ENCODE data around the gene PSMD4. TPM values are rescaled to one million over a fixed set of nuclear protein-coding genes. Genes with fewer than 3 reads are reported as not detected.

The PSMD4 gene
- total RNA-seq, 4 donors from 2014 or later, result 112 to 153 (median 120) TPM

DNA sequence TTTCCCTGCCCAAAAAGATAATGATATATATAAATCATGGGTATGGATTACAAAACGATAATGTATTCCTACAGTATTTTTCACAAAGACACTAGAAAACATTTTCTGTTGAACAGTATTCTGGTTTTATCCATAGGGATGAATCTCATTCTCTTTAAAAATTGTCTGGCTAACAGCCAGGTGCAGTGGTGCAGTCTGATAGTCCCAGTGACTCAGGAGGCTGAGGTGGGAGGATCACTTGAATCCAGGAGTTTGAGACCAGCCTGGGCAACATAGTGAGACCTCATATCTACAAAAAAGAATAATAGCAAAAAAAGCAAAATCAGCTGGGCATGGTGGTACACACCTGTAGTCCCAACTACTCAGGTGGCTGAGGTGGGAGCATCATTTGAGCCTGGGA, 32.9 kb upstream of the PSMD4 start:
- Histone ChIP-seq H3K4me3 (no peak overlapping the region), H3K27ac (no peak overlapping the region), H3K36me3 (peaks cover 0 to 26% (median 4%) of the 10 kb centered on the region in 3 donors), H3K4me1 (peaks cover 0 to 36% (median 0%) of the 10 kb centered on the region in 4 donors), H3K27me3 (no peaks in the 10 kb centered on the region), H3K9me3 (no peaks in the 10 kb centered on the region)
- 73 to 85% methylated on average over 1 of the region's 1 CpG for WGBS, 2 donors
- no peak for DNase-seq (ENCODE audit: low spot score in 2 of 2)
- TF ChIP-seq, protein P1, sequence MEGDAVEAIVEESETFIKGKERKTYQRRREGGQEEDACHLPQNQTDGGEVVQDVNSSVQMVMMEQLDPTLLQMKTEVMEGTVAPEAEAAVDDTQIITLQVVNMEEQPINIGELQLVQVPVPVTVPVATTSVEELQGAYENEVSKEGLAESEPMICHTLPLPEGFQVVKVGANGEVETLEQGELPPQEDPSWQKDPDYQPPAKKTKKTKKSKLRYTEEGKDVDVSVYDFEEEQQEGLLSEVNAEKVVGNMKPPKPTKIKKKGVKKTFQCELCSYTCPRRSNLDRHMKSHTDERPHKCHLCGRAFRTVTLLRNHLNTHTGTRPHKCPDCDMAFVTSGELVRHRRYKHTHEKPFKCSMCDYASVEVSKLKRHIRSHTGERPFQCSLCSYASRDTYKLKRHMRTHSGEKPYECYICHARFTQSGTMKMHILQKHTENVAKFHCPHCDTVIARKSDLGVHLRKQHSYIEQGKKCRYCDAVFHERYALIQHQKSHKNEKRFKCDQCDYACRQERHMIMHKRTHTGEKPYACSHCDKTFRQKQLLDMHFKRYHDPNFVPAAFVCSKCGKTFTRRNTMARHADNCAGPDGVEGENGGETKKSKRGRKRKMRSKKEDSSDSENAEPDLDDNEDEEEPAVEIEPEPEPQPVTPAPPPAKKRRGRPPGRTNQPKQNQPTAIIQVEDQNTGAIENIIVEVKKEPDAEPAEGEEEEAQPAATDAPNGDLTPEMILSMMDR (IDR thresholded peaks at IDR 0.05), result no peak
- TF ChIP-seq EP300 (IDR thresholded peaks at IDR 0.05) (no peak), POLR2A (IDR thresholded peaks at IDR 0.05) (no peak)

DNA sequence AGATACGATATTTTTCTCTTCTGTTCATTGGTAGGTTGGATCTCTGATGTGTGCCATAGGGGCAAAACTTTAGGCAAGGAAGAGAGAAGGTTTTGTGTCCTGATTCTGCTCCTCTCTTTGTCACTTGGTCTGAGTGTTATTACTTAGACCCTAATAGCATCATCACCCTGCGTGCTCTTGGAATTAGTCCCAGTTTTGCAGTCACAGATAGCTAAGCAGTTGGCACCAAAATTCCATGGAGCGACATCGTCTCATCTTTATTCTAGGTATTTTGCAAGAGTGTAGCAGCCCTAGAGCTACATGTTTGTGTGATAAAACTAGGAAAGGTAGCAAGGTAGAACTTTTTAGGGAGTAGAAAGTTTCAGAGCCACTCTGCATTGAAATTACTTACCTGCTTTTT, 32.4 kb upstream of the PSMD4 start:
- H3K4me3 ChIP-seq, result no peak overlapping the region
- H3K27ac ChIP-seq, result no peak overlapping the region
- no peaks in the 10 kb centered on the region for H3K27me3 ChIP-seq
- peaks cover 0 to 33% (median 0%) of the 10 kb centered on the region in 4 donors for H3K4me1 ChIP-seq
- WGBS, 2 donors, result 80 to 85% methylated on average over 4 of the region's 4 CpGs
- no peak for TF ChIP-seq POLR2A (IDR thresholded peaks at IDR 0.05)
- TF ChIP-seq, protein P1 (IDR thresholded peaks at IDR 0.05), result no peak
- TF ChIP-seq EP300 (IDR thresholded peaks at IDR 0.05), result no peak
- no peak for DNase-seq (ENCODE audit: low spot score in 2 of 2)
- peaks cover 0 to 31% (median 4%) of the 10 kb centered on the region in 3 donors for H3K36me3 ChIP-seq
- H3K9me3 ChIP-seq, result no peaks in the 10 kb centered on the region

DNA sequence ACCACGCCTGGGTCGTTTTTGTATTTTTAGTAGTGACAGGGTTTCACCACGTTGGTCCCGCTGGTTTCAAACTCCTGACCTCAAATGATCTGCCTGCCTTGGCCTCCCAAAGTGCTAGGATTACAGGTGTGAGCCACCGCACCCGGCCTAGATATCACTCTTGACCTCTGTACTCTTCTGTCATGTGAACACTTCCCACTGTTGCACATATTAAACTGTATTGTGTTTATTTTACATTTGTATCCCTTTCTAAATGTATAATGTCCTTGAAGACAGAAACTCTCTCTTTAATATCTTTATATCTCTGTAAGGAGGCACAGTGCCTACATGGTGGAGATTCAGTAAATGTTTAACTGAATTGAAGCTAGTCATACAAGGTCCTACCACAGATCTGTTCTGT, 19.3 kb upstream of the PSMD4 start:
- WGBS, 2 donors, result 90 to 91% methylated on average over 6 of the region's 6 CpGs
- Histone ChIP-seq H3K4me3 (no peak overlapping the region), H3K9me3 (no peaks in the 10 kb centered on the region), H3K4me1 (no peaks in the 10 kb centered on the region), H3K27ac (no peak overlapping the region), H3K27me3 (no peaks in the 10 kb centered on the region), H3K36me3 (peaks cover 2 to 100% (median 61%) of the 10 kb centered on the region in 3 donors)
- no peak for TF ChIP-seq POLR2A (IDR thresholded peaks at IDR 0.05)
- no peak for TF ChIP-seq EP300 (IDR thresholded peaks at IDR 0.05)
- TF ChIP-seq, protein P1 (IDR thresholded peaks at IDR 0.05), result no peak
- DNase-seq (ENCODE audit: low spot score in 2 of 2), result no peak

DNA sequence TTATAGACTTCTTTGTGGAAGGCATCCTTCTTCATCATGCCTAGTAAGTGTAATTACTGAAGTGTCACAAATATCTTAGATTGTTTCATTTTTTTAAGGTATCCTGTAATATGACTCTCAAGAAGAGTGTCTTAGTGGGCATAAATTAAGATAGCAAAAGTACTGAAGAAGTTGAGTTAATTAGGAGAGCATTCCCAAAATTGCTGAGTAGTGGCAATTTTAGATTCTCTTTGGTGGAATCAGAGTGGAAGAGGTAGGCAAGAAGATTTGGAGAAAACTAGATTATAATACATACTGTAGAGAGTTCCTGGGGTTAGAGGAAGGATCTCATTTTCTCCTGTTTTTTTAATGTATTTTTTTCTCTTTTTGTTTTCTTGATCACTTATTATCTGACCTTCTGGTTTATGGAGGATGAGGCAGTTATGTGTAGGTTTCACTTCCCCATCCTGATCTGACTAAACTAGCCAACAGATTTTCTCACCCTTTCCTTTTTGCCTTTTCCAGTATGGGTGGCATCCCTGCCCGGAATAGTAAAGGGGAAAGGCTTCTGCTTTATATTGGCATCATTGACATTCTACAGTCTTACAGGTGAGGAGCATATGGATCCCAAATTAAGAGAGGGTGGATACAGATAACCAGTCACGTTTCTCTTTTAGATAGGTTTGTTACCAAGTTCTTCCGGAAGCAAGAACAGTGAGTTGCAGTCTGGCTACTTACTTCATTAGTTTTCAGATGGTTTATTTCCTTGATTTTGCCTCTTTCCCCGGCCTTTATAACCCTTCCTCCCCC, 16.7 kb upstream of the PSMD4 start:
- DNase-seq (ENCODE audit: low spot score in 2 of 2), result no peak
- H3K9me3 ChIP-seq, result no peaks in the 10 kb centered on the region
- WGBS, 2 donors, result 74 to 83% methylated on average over 4 of the region's 4 CpGs
- H3K4me1 ChIP-seq, result no peaks in the 10 kb centered on the region
- no peaks in the 10 kb centered on the region for H3K27me3 ChIP-seq
- no peak overlapping the region for H3K27ac ChIP-seq
- peaks cover 0 to 100% (median 53%) of the 10 kb centered on the region in 3 donors for H3K36me3 ChIP-seq
- H3K4me3 ChIP-seq, result no peak overlapping the region
- TF ChIP-seq EP300 (IDR thresholded peaks at IDR 0.05) (no peak), POLR2A (IDR thresholded peaks at IDR 0.05) (no peak)
- TF ChIP-seq, protein P1 (IDR thresholded peaks at IDR 0.05), result no peak

DNA sequence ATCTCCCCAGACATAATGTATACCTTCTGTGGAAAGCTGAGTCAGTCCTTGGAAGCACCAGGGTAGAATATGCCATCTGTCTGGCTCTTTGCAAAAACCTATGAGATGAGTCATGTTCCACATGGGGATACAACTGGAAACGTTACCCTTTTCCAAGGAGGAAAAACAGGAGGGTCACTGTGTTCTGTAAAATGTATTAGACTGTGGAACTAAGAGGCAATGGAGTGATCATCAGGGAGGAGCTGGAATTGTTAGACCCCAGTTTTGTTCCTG, 16.1 kb upstream of the PSMD4 start:
- H3K27ac ChIP-seq, result no peak overlapping the region
- H3K4me3 ChIP-seq, result no peak overlapping the region
- H3K9me3 ChIP-seq, result no peaks in the 10 kb centered on the region
- no peaks in the 10 kb centered on the region for H3K27me3 ChIP-seq
- 31 to 42% methylated on average over 1 of the region's 1 CpG for WGBS, 2 donors
- no peak for DNase-seq (ENCODE audit: low spot score in 2 of 2)
- TF ChIP-seq POLR2A (IDR thresholded peaks at IDR 0.05), result no peak
- TF ChIP-seq EP300 (IDR thresholded peaks at IDR 0.05), result no peak
- TF ChIP-seq, protein P1 (IDR thresholded peaks at IDR 0.05), result no peak
- H3K36me3 ChIP-seq, result peaks cover 0 to 100% (median 56%) of the 10 kb centered on the region in 3 donors
- H3K4me1 ChIP-seq, result no peaks in the 10 kb centered on the region
